Stimulated activated CD4-positive, alpha-beta T cell treated with anti-CD3 and anti-CD28 coated beads, Interleukin-4, amount 100 ng/mL, for 1 hour (primary cell): ENCODE measurements around the gene ARG2.
A peak's percentile ranks its signal among the peaks of the same experiment; 100 is the strongest.

Source experiments
- DNase-seq: peaks from one replicate; pipeline ENCODE4 v3.0.0-alpha.2; 2020

Gene ARG2

DNA sequence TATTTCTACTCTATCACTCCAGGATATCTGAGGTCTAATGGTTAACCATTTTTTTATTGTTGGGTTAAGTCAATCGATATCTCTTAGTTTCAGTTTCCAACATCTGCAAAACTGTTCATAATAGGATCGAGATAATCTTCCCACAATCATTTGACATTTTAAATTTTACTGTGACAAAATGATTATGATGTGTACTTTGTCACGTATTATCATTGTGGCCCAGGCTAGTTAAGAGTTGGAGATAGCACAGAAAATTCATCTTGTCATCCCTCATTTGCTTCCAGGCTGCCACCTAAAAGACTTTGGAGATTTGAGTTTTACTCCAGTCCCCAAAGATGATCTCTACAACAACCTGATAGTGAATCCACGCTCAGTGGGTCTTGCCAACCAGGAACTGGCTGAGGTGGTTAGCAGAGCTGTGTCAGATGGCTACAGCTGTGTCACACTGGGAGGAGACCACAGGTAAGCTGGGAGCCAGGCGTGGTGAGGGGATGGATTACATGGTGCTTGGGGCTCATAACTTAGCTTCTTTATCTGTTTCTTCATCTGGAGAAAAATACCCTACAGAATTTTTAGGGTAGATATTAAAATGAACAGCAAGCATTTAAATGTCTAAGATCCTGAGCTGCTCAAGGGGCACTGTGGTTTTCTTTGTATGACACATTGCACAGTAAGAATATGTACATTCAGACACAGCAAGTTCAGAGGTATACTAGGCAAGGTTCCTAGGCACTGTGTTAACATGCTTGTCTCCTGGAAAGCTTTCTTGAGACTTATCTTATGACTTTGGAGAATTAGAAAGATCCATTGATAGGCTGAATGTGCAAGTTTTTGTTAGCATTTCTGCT is 22.4 kb downstream of the ARG2 start:
- no peak for DNase-seq

DNA sequence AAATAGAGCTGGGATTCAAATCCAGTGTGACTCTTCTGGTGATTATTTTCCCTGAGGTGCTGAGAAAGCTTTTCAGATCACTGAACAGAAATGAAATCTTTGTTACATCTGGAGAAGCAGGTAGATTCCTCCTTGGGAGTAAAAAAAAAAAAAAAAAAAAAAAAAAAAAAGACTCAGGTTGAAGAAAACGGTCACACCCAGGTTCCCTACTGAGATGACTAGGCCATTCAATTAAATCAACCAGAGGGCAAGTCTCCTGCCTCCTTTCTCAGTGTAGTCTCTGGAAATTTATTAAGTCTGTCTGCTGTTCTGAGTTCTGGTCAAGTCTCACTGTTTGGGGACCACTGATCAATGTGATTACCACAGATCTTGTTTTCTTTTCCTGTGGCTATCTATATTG is 24.0 kb downstream of the ARG2 start:
- DNase-seq, result no peak

GRCh38 chr14:67644428-67644827 is 24.7 kb downstream of the ARG2 start:
- no peak for DNase-seq

- DNase-seq, result no peak
Observed at GRCh38 chr14:67645414-67645813, 25.7 kb downstream of the ARG2 start.

DNA sequence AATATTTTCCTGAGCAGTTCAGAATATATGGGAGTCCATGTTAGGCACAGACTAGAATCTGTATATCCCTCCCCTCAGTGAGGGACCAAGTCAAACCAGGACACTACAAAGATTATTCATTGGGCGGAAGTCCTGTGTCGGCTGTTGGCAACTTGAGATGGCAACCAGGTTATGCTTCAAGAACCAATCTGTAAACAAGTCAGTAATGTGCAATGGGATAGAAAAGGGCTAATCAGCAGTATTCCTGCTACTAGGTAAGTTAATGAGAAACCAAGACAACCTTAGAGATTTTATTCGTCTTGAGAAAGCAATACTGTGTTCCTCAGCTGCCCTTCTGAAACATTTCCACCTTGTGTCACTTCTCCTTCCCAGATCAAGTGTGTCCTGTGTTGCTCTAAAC is 26.4 kb downstream of the ARG2 start:
- no peak for DNase-seq

DNA sequence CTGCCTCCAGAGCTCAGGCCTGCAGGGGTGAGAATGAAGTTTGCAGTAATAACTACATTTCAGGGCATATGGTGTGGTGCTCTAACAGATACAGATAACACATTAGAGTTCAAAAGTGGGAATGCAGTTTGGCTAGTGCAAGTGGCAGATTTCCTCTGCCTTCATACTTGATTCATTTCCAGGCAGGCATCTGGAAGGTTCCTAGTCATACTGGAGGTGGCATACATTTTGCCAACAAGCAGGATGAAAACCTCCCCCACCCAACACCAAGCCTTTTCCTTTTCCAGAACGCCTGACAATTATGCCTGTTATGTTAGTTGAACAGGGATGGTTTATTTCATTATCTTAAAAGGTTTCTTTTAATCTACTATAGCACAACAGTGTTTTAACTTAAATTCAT is 30.4 kb downstream of the ARG2 start:
- no peak for DNase-seq

- DNase-seq, result no peak
Observed at GRCh38 chr14:67650694-67651093, 31.0 kb downstream of the ARG2 start.

DNA sequence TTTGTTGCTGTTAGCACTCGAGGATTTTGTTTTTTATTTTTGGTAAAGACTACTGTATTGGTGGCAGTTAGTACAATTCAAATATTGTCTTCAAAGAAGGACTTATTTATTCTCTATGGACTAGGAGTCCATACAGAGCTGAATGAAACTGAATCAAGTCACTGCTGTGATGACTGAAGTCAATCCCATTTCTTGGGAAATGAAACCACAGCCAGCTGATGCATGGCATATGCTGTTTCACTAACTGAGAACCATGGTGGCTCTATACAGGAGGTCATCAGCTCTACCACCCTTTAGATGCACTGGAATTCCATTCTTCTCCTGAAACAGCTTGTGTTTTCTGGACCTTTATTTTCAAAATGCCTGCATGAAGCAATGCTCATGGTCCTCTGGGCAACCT is 32.5 kb downstream of the ARG2 start:
- DNase-seq, result no peak

- DNase-seq, result no peak
Observed at GRCh38 chr14:67653651-67654280, 34.0 kb downstream of the ARG2 start.

- DNase-seq, result no peak
Observed at GRCh38 chr14:67663633-67664032, 43.9 kb downstream of the ARG2 start.

DNA sequence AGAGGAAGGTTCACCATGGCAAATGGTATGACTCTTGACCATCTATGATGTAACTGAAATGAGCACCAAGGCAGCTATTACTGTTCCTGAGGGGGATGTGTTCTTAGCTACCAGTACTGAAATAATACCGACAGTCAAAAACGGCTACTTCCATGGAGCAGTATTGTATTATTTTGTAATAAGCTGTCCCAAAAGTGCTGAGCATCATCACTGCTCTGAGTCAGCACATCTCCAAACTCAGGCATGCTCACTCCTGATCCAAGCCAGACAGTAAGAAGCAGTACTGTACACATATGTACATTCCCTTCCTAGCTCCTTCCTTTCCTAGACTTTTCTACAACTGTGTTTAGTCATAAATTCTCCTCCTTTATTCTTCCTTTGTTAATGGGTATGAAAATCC is 46.1 kb downstream of the ARG2 start:
- no peak for DNase-seq

DNA sequence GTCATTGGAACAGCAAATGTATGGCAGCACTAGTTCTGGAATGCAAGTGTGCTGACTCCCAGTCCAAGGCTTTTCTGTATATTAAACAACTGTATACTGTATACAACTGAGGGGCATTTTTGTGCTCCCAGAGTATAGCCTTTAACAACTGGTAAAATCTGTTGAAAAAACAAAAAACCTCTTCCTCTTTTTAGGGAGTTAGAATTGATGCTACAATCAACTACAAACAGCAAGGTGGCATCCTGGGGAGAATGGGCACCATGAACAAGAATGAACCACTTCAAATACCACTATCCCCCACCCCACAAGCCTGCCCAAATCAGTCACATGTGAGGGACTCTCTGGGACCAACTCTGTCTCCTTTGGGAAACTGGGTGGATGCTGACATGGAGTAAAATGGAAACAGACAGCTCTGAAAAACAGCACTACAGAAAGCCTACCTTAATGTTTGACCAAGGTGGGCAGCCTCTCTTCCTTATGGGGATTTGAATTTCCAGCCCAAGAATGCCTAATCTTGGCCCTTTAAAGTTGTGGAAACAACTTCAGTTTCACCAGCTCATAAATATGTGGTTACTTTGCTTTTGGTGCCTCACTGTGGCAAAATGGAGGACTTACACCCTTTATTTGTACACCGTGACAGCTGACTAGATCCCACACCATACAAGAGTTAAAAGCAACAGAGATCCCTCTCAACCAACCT is 47.2 kb downstream of the ARG2 start:
- DNase-seq, result no peak

GRCh38 chr14:67668559-67668958 is 48.8 kb downstream of the ARG2 start:
- no peak for DNase-seq

DNA sequence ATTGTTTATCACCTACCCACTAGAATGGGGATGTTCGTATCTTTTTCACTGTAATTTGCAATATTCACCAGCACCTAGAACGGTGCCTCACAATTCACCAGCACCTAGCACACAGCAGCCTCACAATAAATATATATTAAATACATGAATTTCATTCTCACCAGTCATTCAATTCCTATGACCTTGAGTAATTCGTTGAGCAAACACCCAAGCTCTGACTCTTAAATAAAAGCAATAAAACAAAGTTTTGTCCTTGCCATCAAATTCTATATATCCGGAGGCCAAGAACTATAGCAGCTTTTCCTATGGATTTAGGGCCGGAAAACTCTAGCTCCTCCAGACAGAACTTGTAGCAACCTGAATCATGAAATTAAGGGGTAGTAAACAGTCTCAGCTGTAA is 53.7 kb downstream of the ARG2 start:
- no peak for DNase-seq

DNA sequence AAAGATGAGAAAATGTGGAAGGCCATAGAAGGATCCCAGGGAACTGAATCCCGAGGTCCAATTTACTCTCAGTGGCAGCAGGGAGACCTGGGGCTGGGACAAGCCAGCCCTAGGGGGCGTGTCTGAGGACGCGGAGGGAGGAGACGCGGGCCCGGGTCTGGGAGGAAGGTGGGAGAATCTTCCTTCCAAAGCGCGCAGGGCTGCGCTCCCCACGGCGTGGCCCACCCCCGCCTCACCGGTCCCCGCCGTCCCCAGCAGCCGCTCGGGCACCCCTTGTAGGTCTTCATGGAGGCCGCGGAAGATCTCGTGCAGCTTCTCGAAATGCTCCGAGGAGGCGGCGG is 54.4 kb downstream of the ARG2 start:
- peak; percentile 58 for DNase-seq

DNA sequence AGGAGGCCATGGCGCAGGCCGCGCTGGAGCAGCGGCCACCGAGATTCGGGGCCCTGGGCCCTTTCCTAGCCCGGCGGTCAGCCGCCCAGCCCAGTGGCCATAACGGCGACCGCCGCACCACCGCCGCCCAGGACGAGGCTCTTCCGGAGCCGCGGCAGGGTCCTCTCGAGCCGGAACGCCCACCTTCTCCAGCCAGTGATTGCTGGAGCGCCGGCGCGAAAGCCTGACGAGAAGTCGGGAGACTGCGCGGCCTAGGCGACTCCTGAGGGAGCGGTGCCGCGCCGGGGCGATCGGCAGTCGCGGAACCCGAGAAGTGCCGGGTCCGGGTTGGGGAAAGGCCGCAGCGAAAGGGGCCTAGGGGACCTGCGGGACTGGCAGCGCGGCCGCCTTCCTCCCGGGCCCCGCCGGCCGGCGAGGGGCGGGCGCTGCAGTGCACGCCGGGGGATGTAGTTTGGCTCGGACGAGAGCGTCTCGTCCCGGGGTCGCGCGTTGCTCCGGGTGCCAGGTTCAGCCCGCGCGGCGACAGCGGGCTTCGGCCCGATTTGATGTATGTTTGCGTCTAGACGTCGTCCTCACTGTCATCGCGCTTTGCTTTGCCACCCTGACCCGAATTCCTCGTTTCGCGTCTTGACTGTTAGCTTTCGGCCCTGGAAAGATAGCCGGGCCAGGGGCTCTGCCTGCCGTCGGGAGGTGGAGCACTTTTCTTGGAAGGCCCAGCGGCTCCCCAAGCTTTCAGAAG is 54.9 kb downstream of the ARG2 start, which contains the start of gene VTI1B:
TSS of gene VTI1B (minus strand) at position 153 of the 739 bp plus-strand sequence. CDS start at position 10, 143 bp downstream.
- peak; percentile 79 for DNase-seq

DNA sequence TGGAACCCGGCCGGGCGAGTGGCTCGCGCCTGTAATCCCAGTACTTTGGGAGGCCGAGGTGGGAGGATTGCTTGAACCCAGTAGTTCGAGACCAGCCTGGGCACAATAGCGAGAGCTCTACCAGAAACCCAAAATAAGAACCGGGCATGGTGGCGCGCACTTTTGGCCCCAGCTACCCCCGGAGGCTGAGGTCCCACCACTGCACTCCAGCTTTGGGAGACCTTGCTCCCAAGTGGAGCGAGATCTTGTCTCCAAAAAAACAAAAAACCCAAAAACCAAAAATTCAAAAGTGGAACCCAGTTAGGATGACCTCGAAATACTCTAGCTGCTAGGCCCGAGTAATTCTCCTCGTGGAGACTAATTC is 55.5 kb downstream of the ARG2 start:
- no peak for DNase-seq

DNA sequence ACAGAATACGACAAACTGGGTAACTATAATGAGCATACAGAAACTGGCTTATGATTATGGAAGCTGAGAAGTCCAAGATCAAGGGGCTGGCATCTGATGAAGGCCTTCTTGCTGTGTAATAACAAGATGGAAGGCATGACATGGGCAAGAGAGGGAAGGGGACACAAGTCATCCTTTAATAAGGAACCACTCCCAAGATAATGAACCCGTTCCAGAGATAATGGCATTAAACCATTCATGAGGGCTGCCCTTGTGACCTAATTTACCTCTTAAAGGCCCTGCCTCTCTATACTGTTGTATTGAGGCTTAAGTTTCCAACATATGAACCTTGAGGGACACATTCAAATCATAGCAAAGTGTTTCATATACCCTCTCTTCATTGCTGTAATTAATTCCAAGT is 59.3 kb downstream of the ARG2 start:
- no peak for DNase-seq

DNA sequence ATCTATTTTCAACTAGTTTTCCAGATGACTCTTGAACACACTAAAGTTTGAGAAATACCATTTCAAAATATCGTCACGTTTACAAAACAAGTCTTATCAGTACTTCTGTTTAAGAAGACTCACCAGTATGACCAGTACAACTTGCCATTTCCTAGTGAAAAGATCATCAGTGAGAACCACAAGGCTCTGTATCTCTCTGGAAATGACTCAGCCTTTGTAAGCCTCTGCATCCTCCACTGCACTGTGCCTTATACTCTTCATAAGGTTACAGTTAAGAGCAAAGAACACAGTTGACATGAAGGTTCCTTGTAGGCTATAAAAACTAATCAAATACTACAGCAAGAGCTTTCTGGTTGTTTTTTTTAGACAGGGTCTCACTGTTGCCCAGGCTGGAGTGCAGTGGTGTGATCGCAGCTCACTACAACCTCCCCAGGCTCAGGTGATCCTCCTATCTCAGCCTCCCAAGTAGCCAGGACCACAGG is 60.4 kb downstream of the ARG2 start:
- DNase-seq, result no peak

DNA sequence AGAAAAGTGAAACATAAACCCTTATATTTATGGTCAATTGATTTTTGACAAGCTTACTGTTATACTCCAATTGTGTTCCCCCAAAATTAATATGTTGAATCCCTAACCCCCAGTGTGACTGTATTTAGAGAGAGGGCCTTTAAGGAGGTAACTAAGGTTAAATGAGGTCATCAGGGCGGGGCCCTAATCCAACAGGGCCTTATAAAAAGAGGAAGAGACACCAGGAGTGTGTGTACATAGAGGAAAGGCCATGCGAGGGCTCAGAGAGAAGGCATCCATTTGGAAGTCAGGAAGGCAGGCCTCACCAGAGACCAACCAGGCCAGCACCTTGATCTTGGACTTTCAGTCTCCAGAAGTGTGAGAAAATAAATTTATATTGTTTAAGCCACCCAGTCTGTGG is 61.2 kb downstream of the ARG2 start:
- no peak for DNase-seq

DNA sequence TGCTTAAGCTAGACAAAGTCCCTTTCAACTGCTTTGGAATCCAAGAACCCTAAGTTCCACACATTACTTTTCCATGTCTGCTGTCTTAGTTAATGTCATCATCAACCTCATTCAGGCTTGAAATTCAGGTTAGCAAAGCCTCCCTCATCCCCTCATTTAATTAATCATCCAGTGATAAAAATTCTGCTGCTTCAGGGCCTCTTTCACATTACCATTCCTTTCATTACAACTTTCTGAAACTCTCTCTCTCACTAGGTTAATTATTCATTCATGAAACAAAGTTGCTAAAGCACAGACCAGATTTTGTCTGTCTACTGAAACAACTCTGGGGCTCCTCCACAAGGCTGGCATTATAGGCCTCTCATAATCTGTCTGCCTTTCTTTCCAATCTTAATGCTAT is 64.1 kb downstream of the ARG2 start:
- no peak for DNase-seq

GRCh38 chr14:67690011-67690410 is 70.3 kb downstream of the ARG2 start:
- no peak for DNase-seq

- peak; percentile 64 for DNase-seq
Observed at GRCh38 chr14:67694791-67695393, 75.2 kb downstream of the ARG2 start.
